ENCODE results near the gene DAPK2.
"Not testable (repeated sequence)": the region's sequence is repeated elsewhere in the genome, so short reads cannot be mapped to it uniquely, and the experiment has no call there.

DNA sequence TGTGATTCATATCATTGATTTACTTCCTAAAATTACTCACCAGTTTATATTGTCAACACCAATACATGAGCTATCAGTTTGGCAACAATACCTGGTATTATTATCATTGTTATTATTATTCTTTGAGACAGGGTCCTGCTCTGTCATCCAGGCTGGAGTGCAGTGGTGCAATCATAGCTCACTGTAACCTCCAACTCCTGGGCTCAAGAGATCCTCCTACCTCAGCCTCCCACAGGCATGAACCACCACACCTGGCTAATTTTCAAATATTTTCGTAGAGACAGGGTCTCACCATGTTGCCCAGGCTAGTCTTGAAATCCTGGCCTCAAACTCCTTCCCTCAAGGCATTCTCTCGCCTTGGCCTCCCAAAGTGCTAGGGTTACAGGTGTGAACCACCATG, 27.2 kb upstream of the DAPK2 start:
- TF ChIP-seq, protein P1, sequence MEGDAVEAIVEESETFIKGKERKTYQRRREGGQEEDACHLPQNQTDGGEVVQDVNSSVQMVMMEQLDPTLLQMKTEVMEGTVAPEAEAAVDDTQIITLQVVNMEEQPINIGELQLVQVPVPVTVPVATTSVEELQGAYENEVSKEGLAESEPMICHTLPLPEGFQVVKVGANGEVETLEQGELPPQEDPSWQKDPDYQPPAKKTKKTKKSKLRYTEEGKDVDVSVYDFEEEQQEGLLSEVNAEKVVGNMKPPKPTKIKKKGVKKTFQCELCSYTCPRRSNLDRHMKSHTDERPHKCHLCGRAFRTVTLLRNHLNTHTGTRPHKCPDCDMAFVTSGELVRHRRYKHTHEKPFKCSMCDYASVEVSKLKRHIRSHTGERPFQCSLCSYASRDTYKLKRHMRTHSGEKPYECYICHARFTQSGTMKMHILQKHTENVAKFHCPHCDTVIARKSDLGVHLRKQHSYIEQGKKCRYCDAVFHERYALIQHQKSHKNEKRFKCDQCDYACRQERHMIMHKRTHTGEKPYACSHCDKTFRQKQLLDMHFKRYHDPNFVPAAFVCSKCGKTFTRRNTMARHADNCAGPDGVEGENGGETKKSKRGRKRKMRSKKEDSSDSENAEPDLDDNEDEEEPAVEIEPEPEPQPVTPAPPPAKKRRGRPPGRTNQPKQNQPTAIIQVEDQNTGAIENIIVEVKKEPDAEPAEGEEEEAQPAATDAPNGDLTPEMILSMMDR (IDR thresholded peaks at IDR 0.05; ENCODE audit: low read depth, low read length): not testable (repeated sequence)
- not testable (repeated sequence) for TF ChIP-seq EZH2phosphoT487 (IDR thresholded peaks at IDR 0.05; ENCODE audit: low read depth)

Data from OCI-LY3 (cell line).